Endothelial cell (in vitro differentiated cells): ENCODE data around the gene AIF1. TPM values are rescaled to one million over a fixed set of nuclear protein-coding genes. Genes with fewer than 3 reads are reported as not detected.

Source experiments
- DNase-seq: peaks from one replicate; pipeline ENCODE4 v3.0.0; 2021; ENCODE audit warnings: low spot score
- H3K27ac Mint-ChIP-seq: one replicate; pipeline ENCODE4 v1.8.0; 2021; ENCODE audit warnings: mixed read lengths, inconsistent platforms; ENCODE audit not compliant: unreplicated experiment
- H3K27me3 Mint-ChIP-seq: one replicate; pipeline ENCODE4 v1.8.0; 2021; ENCODE audit warnings: mild to moderate bottlenecking, moderate library complexity, mixed read lengths, inconsistent platforms; ENCODE audit not compliant: unreplicated experiment
- H3K36me3 Mint-ChIP-seq: one replicate; pipeline ENCODE4 v1.8.0; 2021; ENCODE audit warnings: mild to moderate bottlenecking, low read depth, mixed read lengths, inconsistent platforms; ENCODE audit not compliant: unreplicated experiment
- H3K4me1 Mint-ChIP-seq: one replicate; pipeline ENCODE4 v1.8.0; 2021; ENCODE audit warnings: mild to moderate bottlenecking, mixed read lengths, inconsistent platforms; ENCODE audit not compliant: unreplicated experiment
- H3K4me3 Mint-ChIP-seq: one replicate; pipeline ENCODE4 v1.8.0; 2021; ENCODE audit warnings: mild to moderate bottlenecking, mixed read lengths, inconsistent platforms; ENCODE audit not compliant: unreplicated experiment
- H3K9me3 Mint-ChIP-seq: one replicate; pipeline ENCODE4 v1.8.0; 2021; ENCODE audit warnings: mixed read lengths, inconsistent platforms; ENCODE audit not compliant: unreplicated experiment
- CTCF ChIP-seq: fragments of 200-600 bp; sonication (generic); IDR thresholded peaks from one replicate; pipeline ENCODE4 v1.5.0; 2021; ENCODE audit warnings: antibody characterized with exemption; ENCODE audit not compliant: unreplicated experiment
- total RNA-seq: library from RNA; stranded (reverse); fragmentation: NEBNext Ultra II Directional; extraction: Animal tissue kit (Norgen Biotek cat#: 25700); gene quantifications from one replicate; pipeline ENCODE4 v1.2.1, GENCODE V29; 2021; ENCODE audit not compliant: unreplicated experiment

AIF1 gene
- total RNA-seq, 1 donor from 2014 or later = 22.8 TPM

- Mint-ChIP-seq H3K4me3 (peak overlapping the region; percentile 86), H3K4me1 (peaks cover 35% of the 10 kb centered on the region), H3K36me3 (peaks cover 6% of the 10 kb centered on the region), H3K9me3 (no peaks in the 10 kb centered on the region), H3K27ac (no peak overlapping the region), H3K27me3 (peaks cover 7% of the 10 kb centered on the region)
- no peak for TF ChIP-seq CTCF
- DNase-seq = no peak
Measured at GRCh38 chr6:31661262-31662123, 46.5 kb downstream of the AIF1 start.

- H3K4me3 Mint-ChIP-seq = peak overlapping the region; percentile 69
Measured at GRCh38 chr6:31662124-31662723, 47.2 kb downstream of the AIF1 start.

GRCh38 chr6:31663126-31663960 lies 48.3 kb downstream of the AIF1 start:
- H3K4me3 Mint-ChIP-seq = peak overlapping the region; percentile 97
- DNase-seq = no peak
- H3K36me3 Mint-ChIP-seq = peaks cover 13% of the 10 kb centered on the region
- H3K4me1 Mint-ChIP-seq = peaks cover 32% of the 10 kb centered on the region
- no peaks in the 10 kb centered on the region for H3K9me3 Mint-ChIP-seq
- no peak for TF ChIP-seq CTCF
- H3K27ac Mint-ChIP-seq = peak overlapping the region; percentile 97
- peaks cover 9% of the 10 kb centered on the region for H3K27me3 Mint-ChIP-seq

More at GRCh38 chr6:31662124-31662723, 47.2 kb downstream of the AIF1 start:
- Mint-ChIP-seq H3K9me3 (no peaks in the 10 kb centered on the region), H3K4me1 (peaks cover 39% of the 10 kb centered on the region), H3K27me3 (peaks cover 10% of the 10 kb centered on the region), H3K27ac (no peak overlapping the region), H3K36me3 (peaks cover 8% of the 10 kb centered on the region)
- no peak for TF ChIP-seq CTCF
- DNase-seq = no peak

- Mint-ChIP-seq H3K27ac (peak overlapping the region; percentile 97), H3K36me3 (peaks cover 13% of the 10 kb centered on the region), H3K4me3 (peak overlapping the region; percentile 97), H3K27me3 (peaks cover 5% of the 10 kb centered on the region), H3K9me3 (no peaks in the 10 kb centered on the region), H3K4me1 (peaks cover 30% of the 10 kb centered on the region)
- TF ChIP-seq CTCF = no peak
- no peak for DNase-seq
Measured at GRCh38 chr6:31663961-31664789, 49.1 kb downstream of the AIF1 start.
